Astrocyte of the cerebellum (primary cell): ENCODE data around the gene ARHGAP45.

Experiments
- DNase-seq: peaks from one replicate; pipeline ENCODE4 v3.0.0-alpha.2; 2011; ENCODE audit warnings: low read depth
- H3K4me3 ChIP-seq: 2 replicates; pipeline ENCODE4 v1.5.1; 2011; ENCODE audit warnings: mild to moderate bottlenecking, low read depth, low read length, moderate library complexity
- in situ Hi-C: cut with HindIII; loops from 2 replicates; pipeline ENCODE4 v1.10.0; 2017; ENCODE audit warnings: low sequenced_read_pairs
- TF ChIP-seq, protein P1 (sequence below): IDR thresholded peaks from 2 replicates; pipeline ENCODE4 v1.5.1; 2012; ENCODE audit warnings: low read length, low read depth, moderate library complexity, mild to moderate bottlenecking; ENCODE audit errors: missing control alignments

Gene ARHGAP45

GRCh38 chr19:1063909-1064660 lies 2.9 kb upstream of the ARHGAP45 start:
- no peak overlapping the region for H3K4me3 ChIP-seq
- TF ChIP-seq, protein P1, sequence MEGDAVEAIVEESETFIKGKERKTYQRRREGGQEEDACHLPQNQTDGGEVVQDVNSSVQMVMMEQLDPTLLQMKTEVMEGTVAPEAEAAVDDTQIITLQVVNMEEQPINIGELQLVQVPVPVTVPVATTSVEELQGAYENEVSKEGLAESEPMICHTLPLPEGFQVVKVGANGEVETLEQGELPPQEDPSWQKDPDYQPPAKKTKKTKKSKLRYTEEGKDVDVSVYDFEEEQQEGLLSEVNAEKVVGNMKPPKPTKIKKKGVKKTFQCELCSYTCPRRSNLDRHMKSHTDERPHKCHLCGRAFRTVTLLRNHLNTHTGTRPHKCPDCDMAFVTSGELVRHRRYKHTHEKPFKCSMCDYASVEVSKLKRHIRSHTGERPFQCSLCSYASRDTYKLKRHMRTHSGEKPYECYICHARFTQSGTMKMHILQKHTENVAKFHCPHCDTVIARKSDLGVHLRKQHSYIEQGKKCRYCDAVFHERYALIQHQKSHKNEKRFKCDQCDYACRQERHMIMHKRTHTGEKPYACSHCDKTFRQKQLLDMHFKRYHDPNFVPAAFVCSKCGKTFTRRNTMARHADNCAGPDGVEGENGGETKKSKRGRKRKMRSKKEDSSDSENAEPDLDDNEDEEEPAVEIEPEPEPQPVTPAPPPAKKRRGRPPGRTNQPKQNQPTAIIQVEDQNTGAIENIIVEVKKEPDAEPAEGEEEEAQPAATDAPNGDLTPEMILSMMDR, result no peak
- in situ Hi-C loops, result no loop called here
- no peak for DNase-seq

GRCh38 chr19:1064661-1065605 lies 2.0 kb upstream of the ARHGAP45 start:
- H3K4me3 ChIP-seq, result no peak overlapping the region
- DNase-seq, result peak; percentile 16
- in situ Hi-C loops, result no loop called here
- TF ChIP-seq, protein P1, result peak; percentile 72

- no peak for DNase-seq
- TF ChIP-seq, protein P1, result no peak
- no peak overlapping the region for H3K4me3 ChIP-seq
- in situ Hi-C loops, result no loop called here
Measured at GRCh38 chr19:1065606-1066109, 1.3 kb upstream of the ARHGAP45 start.

GRCh38 chr19:1066251-1066747 lies 668 bp upstream of the ARHGAP45 start:
- no peak for DNase-seq
- TF ChIP-seq, protein P1, result no peak
- H3K4me3 ChIP-seq, result no peak overlapping the region
- in situ Hi-C loops, result no loop called here

- TF ChIP-seq, protein P1, result no peak
Measured at GRCh38 chr19:1067341-1067957, 482 bp downstream of the ARHGAP45 start.

More at GRCh38 chr19:1067341-1067957, 482 bp downstream of the ARHGAP45 start:
- in situ Hi-C loops, result no loop called here
- DNase-seq, result no peak
- H3K4me3 ChIP-seq, result peak overlapping the region; percentile 16
